HepG2 (cell line): ENCODE results near the gene COL18A1. TPM values are rescaled to one million over a fixed set of nuclear protein-coding genes. Genes with fewer than 3 reads are reported as not detected.
A peak's percentile ranks its signal among the peaks of the same experiment; 100 is the strongest.

Experiments used
- ATM ChIP-seq: fragments of 450-650 bp; IDR thresholded peaks from 2 replicates; pipeline ENCODE4 v1.7.1; 2017; ENCODE audit warnings: mild to moderate bottlenecking, borderline replicate concordance
- CCAR2 ChIP-seq: fragments of 200-400 bp; formaldehyde crosslinking; optimal IDR thresholded peaks from 2 replicates; pipeline ENCODE3; 2018; ENCODE audit warnings: low read depth, mild to moderate bottlenecking, low read length, moderate library complexity
- CENPT ChIP-seq: sonication (generic); formaldehyde crosslinking; IDR thresholded peaks from 2 replicates; pipeline ENCODE4 v1.8.0; 2022; ENCODE audit warnings: low read depth, mild to moderate bottlenecking, moderate library complexity, missing genetic modification reagents
- CHCHD3 ChIP-seq: sonication (generic); formaldehyde crosslinking; IDR thresholded peaks from 2 replicates; pipeline ENCODE4 v1.8.0; 2022; ENCODE audit warnings: mild to moderate bottlenecking, missing genetic modification reagents, moderate library complexity
- DPF2 ChIP-seq: sonication (generic); formaldehyde crosslinking; IDR thresholded peaks from 2 replicates; pipeline ENCODE4 v1.4.0; 2020; ENCODE audit warnings: mild to moderate bottlenecking, low read depth, missing genetic modification reagents, borderline replicate concordance
- EED ChIP-seq: sonication (generic); formaldehyde crosslinking; IDR thresholded peaks from 2 replicates; pipeline ENCODE4 v1.5.0; 2020; ENCODE audit warnings: mild to moderate bottlenecking, missing genetic modification reagents
- ELF1 ChIP-seq: sonication (generic); formaldehyde crosslinking; IDR thresholded peaks from 2 replicates; pipeline ENCODE4 v1.4.0; 2020; ENCODE audit warnings: missing genetic modification reagents
- ETV6 ChIP-seq: sonication (generic); formaldehyde crosslinking; conservative IDR thresholded peaks from 2 replicates; pipeline ENCODE4 v1.4.0; 2020; ENCODE audit warnings: missing genetic modification reagents
- FOSL1 ChIP-seq: sonication (generic); formaldehyde crosslinking; IDR thresholded peaks from 2 replicates; pipeline ENCODE4 v1.9.0; 2021; ENCODE audit warnings: missing genetic modification reagents, borderline replicate concordance
- FOSL2 ChIP-seq: sonication (generic); formaldehyde crosslinking; IDR thresholded peaks from 2 replicates; pipeline ENCODE4 v1.4.0; 2020; ENCODE audit warnings: missing genetic modification reagents
- MED13 ChIP-seq: sonication (generic); formaldehyde crosslinking; IDR thresholded peaks from 2 replicates; pipeline ENCODE4 v1.5.0; 2020; ENCODE audit warnings: missing genetic modification reagents
- MYC ChIP-seq: sonication (generic); formaldehyde crosslinking; IDR thresholded peaks from 2 replicates; pipeline ENCODE4 v1.9.0; 2021; ENCODE audit warnings: missing genetic modification reagents, borderline replicate concordance
- NR2F6 ChIP-seq, 2 experiments: IDR thresholded peaks; 2 replicates each; pipeline ENCODE4 v1.6.1; 2016; ENCODE audit warnings: antibody characterized with exemption in 1 of 2, mild to moderate bottlenecking in 1 of 2
- PAF1 ChIP-seq: IDR thresholded peaks from 2 replicates; pipeline ENCODE4 v1.6.1; 2016; ENCODE audit warnings: missing genetic modification reagents, missing compliant biosample characterization
- RBFOX2 ChIP-seq: fragments of 200-400 bp; formaldehyde crosslinking; IDR thresholded peaks from 2 replicates; pipeline ENCODE4 v1.6.1; 2017; ENCODE audit warnings: low read depth, mild to moderate bottlenecking, low read length
- RFXAP ChIP-seq: sonication (generic); formaldehyde crosslinking; IDR thresholded peaks from 2 replicates; pipeline ENCODE4 v1.4.0; 2020; ENCODE audit warnings: missing genetic modification reagents, borderline replicate concordance
- SAP130 ChIP-seq: IDR thresholded peaks from 2 replicates; pipeline ENCODE4 v1.6.1; 2016; ENCODE audit warnings: low read depth
- SATB2 ChIP-seq: sonication (generic); formaldehyde crosslinking; IDR thresholded peaks from 2 replicates; pipeline ENCODE4 v1.5.0; 2020; ENCODE audit warnings: missing genetic modification reagents
- SMAD3 ChIP-seq: sonication (generic); formaldehyde crosslinking; IDR thresholded peaks from 2 replicates; pipeline ENCODE4 v1.4.0; 2020; ENCODE audit warnings: missing genetic modification reagents
- SNRNP70 ChIP-seq: fragments of 200-400 bp; formaldehyde crosslinking; IDR thresholded peaks from 2 replicates; pipeline ENCODE4 v1.6.1; 2017; ENCODE audit warnings: mild to moderate bottlenecking, low read depth, low read length, moderate library complexity
- SOX13 ChIP-seq, 3 experiments: fragments of 450-650 bp in 1 of 3; sonication (generic) in 1 of 3; formaldehyde crosslinking in 1 of 3; IDR thresholded peaks in 2 of 3; conservative IDR thresholded peaks in 1 of 3; 2 replicates each; pipeline versions ENCODE4 v1.5.0 to v1.6.1; 2016 to 2020; ENCODE audit warnings: antibody characterized with exemption in 1 of 3, mild to moderate bottlenecking in 1 of 3, missing compliant biosample characterization in 1 of 3, missing genetic modification reagents in 1 of 3, moderate library complexity in 1 of 3
- SP2 ChIP-seq: sonication (generic); formaldehyde crosslinking; IDR thresholded peaks from 2 replicates; pipeline ENCODE4 v1.5.1; 2020; ENCODE audit warnings: mild to moderate bottlenecking, missing genetic modification reagents
- TEAD3 ChIP-seq: optimal IDR thresholded peaks from 2 replicates; pipeline ENCODE3; 2016; ENCODE audit warnings: borderline replicate concordance
- ZBTB38 ChIP-seq: sonication (generic); formaldehyde crosslinking; IDR thresholded peaks from 2 replicates; pipeline ENCODE4 v1.5.1; 2020; ENCODE audit warnings: mild to moderate bottlenecking, missing genetic modification reagents
- ZFP36L2 ChIP-seq: sonication (generic); formaldehyde crosslinking; IDR thresholded peaks from 2 replicates; pipeline ENCODE4 v1.4.0; 2020; ENCODE audit warnings: missing genetic modification reagents
- ZKSCAN1 ChIP-seq: fragments of 150-350 bp; IDR thresholded peaks from 2 replicates; pipeline ENCODE4 v1.6.1; 2014; ENCODE audit warnings: low read length
- ZMYM4 ChIP-seq: sonication (generic); formaldehyde crosslinking; IDR thresholded peaks from 2 replicates; pipeline ENCODE4 v1.8.1; 2023; ENCODE audit warnings: mild to moderate bottlenecking, missing genetic modification reagents
- ZNF749 ChIP-seq: sonication (generic); formaldehyde crosslinking; IDR thresholded peaks from 2 replicates; pipeline ENCODE4 v1.8.0; 2022; ENCODE audit warnings: mild to moderate bottlenecking, missing genetic modification reagents, moderate library complexity, borderline replicate concordance
- ZSCAN20 ChIP-seq: sonication (generic); formaldehyde crosslinking; IDR thresholded peaks from 2 replicates; pipeline ENCODE4 v1.4.0; 2020; ENCODE audit warnings: missing genetic modification reagents, mild to moderate bottlenecking, borderline replicate concordance
- ZSCAN29 ChIP-seq: sonication (generic); formaldehyde crosslinking; conservative IDR thresholded peaks from 2 replicates; pipeline ENCODE4 v1.4.0; 2020; ENCODE audit warnings: mild to moderate bottlenecking, missing genetic modification reagents
- polyA plus RNA-seq, 8 experiments: library from polyadenylated mRNA; depleted of rRNA in 3 of 8; stranded (reverse) in 7 of 8; unstranded in 1 of 8; fragments of >200 nt; fragmentation: Illumina TruSeq in 4 of 8; extraction: Trizol in 4 of 8; gene quantifications; 2 replicates each; pipeline versions ENCODE4 v1.2.1 to v1.2.3, GENCODE V29; 2011 to 2016; ENCODE audit warnings: low read depth in 4 of 8, missing spikeins in 1 of 8, mixed read lengths in 1 of 8; ENCODE audit not compliant: insufficient read depth in 1 of 8
- total RNA-seq, 5 experiments: library from RNA; depleted of rRNA; stranded (reverse); fragments of >200 nt; fragmentation: Illumina TruSeq; extraction: Trizol; gene quantifications; 2 replicates each; pipeline ENCODE4 v1.2.3, GENCODE V29; 2016; ENCODE audit warnings: low read depth in 1 of 5
- TF ChIP-seq, protein P1 (sequence below): sonication (generic); formaldehyde crosslinking; conservative IDR thresholded peaks from 2 replicates; pipeline ENCODE4 v1.4.0; 2020; ENCODE audit warnings: missing genetic modification reagents
- TF ChIP-seq, protein P2 (sequence below): IDR thresholded peaks from 2 replicates; pipeline ENCODE4 v1.6.1; 2016; ENCODE audit warnings: missing genetic modification reagents, missing compliant biosample characterization

The COL18A1 gene
- total and polyA plus RNA-seq, 2 of the 13 experiments (the other 11 are each of a cell fraction or from before 2014, with no cell fraction given): 79.0 to 102 TPM

DNA sequence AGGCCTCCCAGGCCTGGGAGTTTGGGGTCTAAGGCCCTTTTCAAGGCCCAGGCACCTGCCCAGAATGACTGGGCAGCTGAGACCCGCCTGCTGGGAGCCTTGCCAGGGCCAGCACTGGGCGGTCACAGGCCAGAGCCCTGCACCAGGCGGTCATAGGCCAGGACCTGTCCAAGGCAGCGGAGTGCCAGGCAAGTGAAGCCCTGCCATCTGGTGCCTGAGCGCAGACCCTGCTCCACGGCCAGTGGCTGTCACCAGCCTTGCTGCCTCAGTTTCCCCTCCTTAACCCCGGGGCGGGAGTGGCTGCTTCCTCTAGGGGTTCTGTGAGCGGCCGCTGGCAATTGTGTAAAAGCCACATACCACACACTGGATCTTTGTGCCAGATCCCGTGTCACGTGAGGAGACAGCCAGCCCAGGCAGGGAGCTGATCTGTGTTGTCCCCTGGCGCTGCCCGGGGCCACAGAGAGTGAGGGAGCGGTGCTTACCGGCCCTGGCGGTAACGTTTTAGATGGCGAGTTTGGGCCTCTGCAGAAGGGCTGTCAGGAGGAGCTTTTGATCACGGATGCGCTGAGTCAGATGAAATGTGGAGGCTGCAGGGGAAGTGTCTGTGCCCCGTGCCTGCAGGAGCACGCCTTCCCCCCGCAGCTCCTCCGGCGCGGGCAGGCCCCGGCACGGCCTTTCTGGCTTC, 4.6 kb downstream of the COL18A1 start (continued):
- TF ChIP-seq DPF2 (CRISPR knock-in tag) (no peak; the same call in 1 of the 2 replicates), PAF1 (no peak), CHCHD3 (CRISPR knock-in tag) (no peak), ZKSCAN1 (no peak), RFXAP (CRISPR knock-in tag) (no peak), SNRNP70 (no peak), CENPT (CRISPR knock-in tag) (no peak), SATB2 (CRISPR knock-in tag) (no peak), ATM (no peak), RBFOX2 (peak; percentile 79), ZNF749 (CRISPR knock-in tag) (no peak), SOX13 (IDR thresholded peaks at IDR 0.05) (peak; percentile 36; the same call in 1 of the 2 replicates), SOX13 (CRISPR knock-in tag; conservative IDR thresholded peaks at IDR 0.05 in 1 of 2, IDR thresholded peaks at IDR 0.05 in 1 of 2) (peak in 1 of 2 experiments; percentile 44; a peak in 2 of 4 replicates), ZBTB38 (CRISPR knock-in tag) (no peak), MYC (peak; percentile 47), FOSL2 (CRISPR knock-in tag) (0 out of 2 replicates have a peak, but pooled peaks have one; percentile 19), ZFP36L2 (CRISPR knock-in tag) (no peak), ELF1 (CRISPR knock-in tag) (0 out of 2 replicates have a peak, but pooled peaks have one; percentile 6), ZSCAN29 (CRISPR knock-in tag) (no peak), FOSL1 (no peak), ETV6 (CRISPR knock-in tag) (0 out of 2 replicates have a peak, but pooled peaks have one; percentile 21), ZMYM4 (CRISPR knock-in tag) (no peak), MED13 (0 out of 2 replicates have a peak, but pooled peaks have one; percentile 20), ZSCAN20 (CRISPR knock-in tag) (0 out of 2 replicates have a peak, but pooled peaks have one; percentile 26), SP2 (no peak), NR2F6 (IDR thresholded peaks at IDR 0.05) (no peak), NR2F6 (CRISPR knock-in tag; IDR thresholded peaks at IDR 0.05) (peak; percentile 9; the same call in 1 of the 2 replicates), SAP130 (CRISPR knock-in tag) (0 out of 2 replicates have a peak, but pooled peaks have one; percentile 42), CCAR2 (no peak), TEAD3 (CRISPR knock-in tag) (peak; percentile 80), SMAD3 (CRISPR knock-in tag) (no peak), EED (CRISPR knock-in tag) (peak; percentile 88)
- TF ChIP-seq, protein P1, sequence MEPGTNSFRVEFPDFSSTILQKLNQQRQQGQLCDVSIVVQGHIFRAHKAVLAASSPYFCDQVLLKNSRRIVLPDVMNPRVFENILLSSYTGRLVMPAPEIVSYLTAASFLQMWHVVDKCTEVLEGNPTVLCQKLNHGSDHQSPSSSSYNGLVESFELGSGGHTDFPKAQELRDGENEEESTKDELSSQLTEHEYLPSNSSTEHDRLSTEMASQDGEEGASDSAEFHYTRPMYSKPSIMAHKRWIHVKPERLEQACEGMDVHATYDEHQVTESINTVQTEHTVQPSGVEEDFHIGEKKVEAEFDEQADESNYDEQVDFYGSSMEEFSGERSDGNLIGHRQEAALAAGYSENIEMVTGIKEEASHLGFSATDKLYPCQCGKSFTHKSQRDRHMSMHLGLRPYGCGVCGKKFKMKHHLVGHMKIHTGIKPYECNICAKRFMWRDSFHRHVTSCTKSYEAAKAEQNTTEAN (CRISPR knock-in tag): 0 out of 2 replicates have a peak, but pooled peaks have one; percentile 66
- TF ChIP-seq, protein P2, sequence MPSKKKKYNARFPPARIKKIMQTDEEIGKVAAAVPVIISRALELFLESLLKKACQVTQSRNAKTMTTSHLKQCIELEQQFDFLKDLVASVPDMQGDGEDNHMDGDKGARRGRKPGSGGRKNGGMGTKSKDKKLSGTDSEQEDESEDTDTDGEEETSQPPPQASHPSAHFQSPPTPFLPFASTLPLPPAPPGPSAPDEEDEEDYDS (CRISPR knock-in tag): no peak
